Measurements from ENCODE around the gene MVP. TPM values are rescaled to one million over a fixed set of nuclear protein-coding genes. Genes with fewer than 3 reads are reported as not detected.
"Not testable (repeated sequence)": the region's sequence is repeated elsewhere in the genome, so short reads cannot be mapped to it uniquely, and the experiment has no call there.

The MVP gene
- total RNA-seq: 100 to 1,000 TPM; 110 to 123 TPM

DNA sequence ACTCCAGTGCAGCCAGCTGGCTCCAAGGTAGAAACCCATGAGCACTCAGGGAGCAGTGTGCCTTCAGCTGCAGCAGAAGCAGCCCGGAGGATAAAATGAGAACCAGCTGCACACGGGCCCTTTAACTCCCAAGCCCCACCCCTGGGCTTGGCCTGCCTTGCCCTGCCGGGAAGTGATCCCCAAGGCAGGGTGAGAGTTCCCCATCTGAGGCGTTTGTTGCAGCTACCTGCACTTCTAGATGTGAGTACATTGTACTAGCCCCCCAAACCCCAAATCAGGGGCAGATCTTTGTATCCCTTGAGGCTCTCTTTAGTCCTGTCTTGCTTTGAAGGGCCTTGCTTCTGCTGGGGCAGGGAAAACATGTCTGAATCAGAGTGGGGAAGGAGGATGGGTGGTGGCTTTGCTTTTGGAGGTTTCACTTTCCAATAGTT lies at the start of gene MVP:
MVP (plus strand) TSS at position 192 of the 431 bp plus-strand sequence. CDS start 10,088 bp downstream, outside the sequence.
- peaks cover 34% of the 10 kb centered on the region for H3K36me3 Mint-ChIP-seq
- peak within 1 kb of the TSS; percentile 91 for H3K4me3 Mint-ChIP-seq
- H3K9me3 Mint-ChIP-seq (ENCODE audit: low read depth): no peaks in the 10 kb centered on the region
- H3K27me3 Mint-ChIP-seq: no peaks in the 10 kb centered on the region
- DNase-seq: peak; percentile 73
- peak within 1 kb of the TSS; percentile 88 for H3K27ac Mint-ChIP-seq
- no peak for ATAC-seq
- CTCF ChIA-PET: interaction anchor here (1.0 to 16.1 kb wide), 8 partner anchors 10 to 211 kb away, joined by 4 to 192 read pairs (median 10); partner anchors contain the start of genes KIF22, MAZ and TLCD3B
- H3K4me1 Mint-ChIP-seq: peaks cover 62% of the 10 kb centered on the region

DNA sequence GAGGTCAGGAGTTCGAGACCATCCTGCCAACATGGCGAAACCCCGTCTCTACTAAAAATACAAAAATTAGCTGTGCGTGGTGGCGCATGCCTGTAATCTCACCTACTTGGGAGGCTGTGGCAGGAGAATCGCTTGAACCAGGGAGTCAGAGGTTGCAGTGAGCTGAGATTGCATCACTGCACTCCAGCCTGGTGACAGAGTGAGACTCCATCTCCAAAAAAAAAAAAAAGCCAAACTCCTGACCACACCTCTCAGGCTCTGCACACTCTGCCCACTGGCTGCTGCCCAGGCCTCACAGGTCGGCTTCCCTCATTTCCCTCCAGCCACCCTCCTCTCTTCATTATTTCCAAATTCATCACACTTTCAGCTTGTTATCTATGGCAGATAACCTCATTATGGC lies 47.9 kb upstream of the MVP start:
- H3K27ac Mint-ChIP-seq; ATAC-seq; H3K4me1 Mint-ChIP-seq; H3K36me3 Mint-ChIP-seq; H3K27me3 Mint-ChIP-seq; H3K4me3 Mint-ChIP-seq; DNase-seq; H3K9me3 Mint-ChIP-seq (ENCODE audit: low read depth): not testable (repeated sequence)
- CTCF ChIA-PET: interaction anchor here (1.4 kb wide), 1 partner anchor 13 kb away, joined by 3 read pairs; no protein-coding TSS in a partner anchor

DNA sequence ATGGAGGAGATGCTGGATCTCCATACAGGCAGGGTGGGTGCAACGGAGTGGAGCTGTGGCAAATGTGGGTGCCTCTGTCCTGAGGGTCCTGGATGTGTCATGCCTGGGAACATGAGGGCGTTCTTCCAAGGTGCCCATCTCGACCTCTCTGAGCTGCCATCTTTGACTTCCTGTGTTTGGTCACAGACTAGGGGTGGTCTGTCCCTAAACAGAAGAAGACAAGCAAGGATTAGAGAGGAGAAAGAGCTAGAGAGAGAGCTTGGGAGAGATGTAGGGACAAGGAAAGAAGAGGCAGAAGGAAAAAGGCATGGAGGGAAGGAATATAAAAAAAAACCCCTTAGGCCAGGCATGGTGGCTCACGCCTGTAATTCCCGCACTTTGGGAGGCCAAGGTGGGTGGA lies 45.5 kb upstream of the MVP start:
- Mint-ChIP-seq H3K4me3 (no peak overlapping the region), H3K9me3 (ENCODE audit: low read depth) (no peaks in the 10 kb centered on the region), H3K4me1 (peaks cover 2% of the 10 kb centered on the region), H3K27me3 (peaks cover 6% of the 10 kb centered on the region), H3K27ac (no peak overlapping the region), H3K36me3 (no peaks in the 10 kb centered on the region)
- CTCF ChIA-PET: interaction anchor here (0.6 to 2.1 kb wide), 7 partner anchors 10 to 1168 kb away, joined by 3 to 15 read pairs (median 3); partner anchors contain the start of gene KIF22
- ATAC-seq (no peak), DNase-seq (no peak)

DNA sequence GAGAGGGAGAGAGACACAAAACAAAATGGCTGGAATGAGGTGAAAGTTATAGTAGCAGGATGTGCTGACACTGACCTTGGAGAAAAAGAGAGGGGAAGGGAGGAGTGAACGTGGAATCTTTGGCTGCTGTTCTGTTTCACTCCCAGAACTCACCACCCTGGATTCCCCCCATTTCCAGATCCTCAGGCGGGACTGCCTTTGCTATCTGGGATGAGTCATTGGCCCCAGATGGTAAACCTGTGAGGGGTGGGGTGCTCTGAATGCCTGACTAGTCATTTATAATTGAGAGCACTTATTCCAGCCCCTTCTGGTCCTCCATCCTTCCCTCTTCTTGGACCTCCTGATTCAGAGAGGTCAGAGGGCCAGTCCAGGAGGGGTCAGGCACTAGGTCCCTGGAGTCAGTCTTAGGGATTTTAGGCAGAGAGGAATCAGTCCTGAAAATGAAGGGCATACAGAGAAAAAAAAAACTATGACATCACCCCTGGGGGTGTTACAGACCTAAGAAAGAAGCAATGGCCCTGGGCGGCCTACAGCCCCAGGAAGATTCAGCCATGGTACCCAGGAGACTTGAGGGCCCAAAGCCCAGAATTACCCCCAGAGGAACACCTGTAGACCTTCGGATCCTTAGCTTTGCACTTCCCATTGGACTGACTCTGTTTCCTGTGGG lies 44.4 kb upstream of the MVP start:
- Mint-ChIP-seq H3K36me3 (no peaks in the 10 kb centered on the region), H3K4me1 (peaks cover 2% of the 10 kb centered on the region), H3K9me3 (ENCODE audit: low read depth) (no peaks in the 10 kb centered on the region), H3K27ac (no peak overlapping the region), H3K4me3 (no peak overlapping the region), H3K27me3 (peaks cover 9% of the 10 kb centered on the region)
- CTCF ChIA-PET: interaction anchor here (2.3 kb wide), 1 partner anchor 10 kb away, joined by 11 read pairs; no protein-coding TSS in a partner anchor
- DNase-seq (no peak), ATAC-seq (no peak)

DNA sequence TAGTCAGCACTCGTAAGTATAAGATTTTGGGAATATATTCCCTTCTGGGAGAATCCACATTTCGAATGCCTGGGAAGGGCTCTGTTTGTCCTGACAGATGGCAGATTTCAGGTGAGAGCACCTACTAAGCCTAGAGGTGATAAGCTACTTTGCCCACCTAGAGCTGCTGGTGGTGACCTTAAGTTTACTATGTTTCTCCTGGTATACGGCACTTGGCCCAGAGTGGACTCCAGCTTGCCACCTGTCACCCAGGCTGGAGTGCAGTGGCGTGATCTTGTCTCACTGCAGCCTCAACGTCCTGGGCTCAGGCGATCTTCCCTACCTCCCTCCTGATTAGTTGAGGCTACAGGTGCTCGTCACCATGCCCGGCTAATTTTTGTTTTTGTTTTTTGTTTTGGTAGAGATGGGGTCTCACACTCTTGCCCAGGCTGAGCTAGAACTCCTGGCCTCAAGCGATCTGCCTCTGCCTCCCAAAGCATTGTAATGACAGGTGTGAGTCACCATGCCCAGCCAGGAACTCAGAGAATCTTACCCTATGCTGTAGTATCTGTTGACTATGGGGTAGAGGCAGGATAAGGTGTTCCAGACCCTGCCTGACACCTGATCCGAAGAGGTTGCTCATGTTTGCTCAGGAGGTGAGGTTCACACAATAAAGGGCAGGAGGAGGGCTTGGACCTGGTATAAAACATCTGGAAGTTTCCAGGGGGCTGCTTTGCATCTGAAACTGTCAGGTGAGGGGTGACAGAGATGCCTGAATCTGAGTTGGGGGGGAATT lies 42.5 kb upstream of the MVP start, which contains the start of gene ZG16:
ZG16 (plus strand) TSS at position 681 of the 775 bp plus-strand sequence. CDS start 1,011 bp downstream, outside the sequence.
- peaks cover 13% of the 10 kb centered on the region for H3K27me3 Mint-ChIP-seq
- no peaks in the 10 kb centered on the region for H3K36me3 Mint-ChIP-seq
- H3K4me1 Mint-ChIP-seq: peaks cover 2% of the 10 kb centered on the region
- CTCF ChIA-PET: interaction anchor here (0.8 to 2.3 kb wide), 4 partner anchors 8 to 254 kb away, joined by 3 to 11 read pairs (median 4); no protein-coding TSS in a partner anchor
- no peak within 1 kb of the TSS for H3K27ac Mint-ChIP-seq
- H3K4me3 Mint-ChIP-seq: no peak within 1 kb of the TSS
- no peak for DNase-seq
- ATAC-seq: no peak
- H3K9me3 Mint-ChIP-seq (ENCODE audit: low read depth): no peaks in the 10 kb centered on the region

DNA sequence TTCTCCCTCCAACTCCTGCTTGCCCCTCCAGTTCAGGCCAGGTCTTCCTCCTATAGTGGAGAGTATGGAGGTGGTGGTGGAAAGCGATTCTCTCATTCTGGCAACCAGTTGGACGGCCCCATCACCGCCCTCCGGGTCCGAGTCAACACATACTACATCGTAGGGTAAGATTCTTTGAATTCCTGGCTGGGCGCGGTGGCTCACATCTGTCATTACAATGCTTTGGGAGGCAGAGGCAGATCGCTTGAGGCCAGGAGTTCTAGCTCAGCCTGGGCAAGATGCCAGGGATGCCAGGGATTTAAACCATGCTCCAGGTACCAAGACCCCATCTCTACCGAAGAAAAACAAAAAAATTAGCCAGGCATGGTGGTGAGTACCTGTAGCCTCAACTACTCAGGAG lies 40.8 kb upstream of the MVP start:
- H3K9me3 Mint-ChIP-seq (ENCODE audit: low read depth): no peaks in the 10 kb centered on the region
- H3K36me3 Mint-ChIP-seq: no peaks in the 10 kb centered on the region
- ATAC-seq: no peak
- peaks cover 13% of the 10 kb centered on the region for H3K27me3 Mint-ChIP-seq
- no peak overlapping the region for H3K27ac Mint-ChIP-seq
- DNase-seq: no peak
- peaks cover 9% of the 10 kb centered on the region for H3K4me1 Mint-ChIP-seq
- H3K4me3 Mint-ChIP-seq: no peak overlapping the region
- CTCF ChIA-PET: no interaction called here

DNA sequence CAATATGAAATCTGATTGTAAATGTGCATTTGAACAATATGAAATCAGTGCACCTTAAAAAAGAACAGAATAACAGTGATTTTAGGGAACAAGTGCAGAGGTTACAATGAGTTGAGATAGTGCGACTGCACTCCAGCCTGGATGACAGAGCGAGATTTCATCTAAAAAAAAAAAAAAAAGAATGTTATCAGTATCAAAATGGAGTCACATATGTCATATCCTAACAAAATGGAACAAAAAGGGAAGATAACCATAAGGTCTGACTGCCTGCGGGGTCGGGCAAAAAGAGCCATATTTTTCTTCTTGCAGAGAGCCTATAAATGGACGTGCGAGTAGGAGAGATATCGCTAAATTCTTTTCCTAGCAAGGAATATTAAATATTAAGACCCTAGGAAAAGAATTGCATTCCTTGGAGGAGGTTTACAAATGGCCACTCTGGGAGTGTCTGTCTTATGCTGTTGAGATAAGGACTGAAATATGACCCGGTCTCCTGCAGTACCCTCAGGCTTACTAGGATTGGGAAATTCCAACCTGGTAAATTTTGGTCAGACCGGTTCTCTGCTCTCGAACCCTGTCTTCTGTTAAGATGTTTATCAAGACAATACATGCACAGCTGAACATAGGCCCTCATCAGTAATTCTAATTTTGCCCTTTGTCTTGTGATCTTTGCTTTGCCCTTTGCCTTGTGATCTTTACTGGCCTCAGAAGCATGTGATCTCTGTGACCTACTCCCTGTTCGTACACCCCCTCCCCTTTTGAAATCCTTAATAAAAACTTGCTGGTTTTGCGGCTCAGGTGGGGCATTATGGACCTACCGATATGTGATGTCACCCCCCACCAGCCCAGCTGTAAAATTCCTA lies 36.9 kb upstream of the MVP start:
- ATAC-seq; H3K27ac Mint-ChIP-seq; DNase-seq; H3K4me3 Mint-ChIP-seq; H3K9me3 Mint-ChIP-seq (ENCODE audit: low read depth); H3K36me3 Mint-ChIP-seq: not testable (repeated sequence)
- Mint-ChIP-seq H3K4me1 (peaks cover 20% of the 10 kb centered on the region), H3K27me3 (peaks cover 13% of the 10 kb centered on the region)
- CTCF ChIA-PET: interaction anchor here (1.2 to 10.5 kb wide), 5 partner anchors 9 to 82 kb away, joined by 3 to 104 read pairs (median 15); no protein-coding TSS in a partner anchor

DNA sequence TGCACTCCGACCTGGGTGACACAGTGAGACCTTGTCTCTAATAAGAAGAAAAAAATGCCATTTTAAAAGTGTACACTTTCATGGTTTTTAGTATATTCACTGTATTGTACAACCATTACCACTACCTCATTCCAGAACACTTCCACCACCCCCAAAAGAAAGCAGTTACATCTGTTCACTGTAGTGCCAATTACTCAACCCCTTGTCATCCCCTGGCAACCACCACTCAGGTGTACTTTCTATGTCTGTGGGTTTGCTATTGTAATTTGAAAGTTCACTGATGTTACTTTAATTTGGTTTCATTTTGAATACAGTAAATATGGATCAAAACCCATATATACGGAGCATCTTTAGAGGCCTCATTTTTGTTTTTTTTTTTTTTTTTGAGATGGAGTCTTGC lies 36.1 kb upstream of the MVP start:
- H3K9me3 Mint-ChIP-seq (ENCODE audit: low read depth): no peaks in the 10 kb centered on the region
- DNase-seq (no peak), ATAC-seq (peak; percentile 31)
- CTCF ChIA-PET: interaction anchor here (0.8 to 10.5 kb wide), 22 partner anchors 7 to 105 kb away, joined by 3 to 104 read pairs (median 8); partner anchors contain the start of genes MVP, PAGR1, QPRT and ZG16
- peak overlapping the region; percentile 21 for H3K27ac Mint-ChIP-seq
- H3K4me1 Mint-ChIP-seq: peaks cover 22% of the 10 kb centered on the region
- H3K36me3 Mint-ChIP-seq: no peaks in the 10 kb centered on the region
- H3K27me3 Mint-ChIP-seq: peaks cover 10% of the 10 kb centered on the region
- H3K4me3 Mint-ChIP-seq: no peak overlapping the region

DNA sequence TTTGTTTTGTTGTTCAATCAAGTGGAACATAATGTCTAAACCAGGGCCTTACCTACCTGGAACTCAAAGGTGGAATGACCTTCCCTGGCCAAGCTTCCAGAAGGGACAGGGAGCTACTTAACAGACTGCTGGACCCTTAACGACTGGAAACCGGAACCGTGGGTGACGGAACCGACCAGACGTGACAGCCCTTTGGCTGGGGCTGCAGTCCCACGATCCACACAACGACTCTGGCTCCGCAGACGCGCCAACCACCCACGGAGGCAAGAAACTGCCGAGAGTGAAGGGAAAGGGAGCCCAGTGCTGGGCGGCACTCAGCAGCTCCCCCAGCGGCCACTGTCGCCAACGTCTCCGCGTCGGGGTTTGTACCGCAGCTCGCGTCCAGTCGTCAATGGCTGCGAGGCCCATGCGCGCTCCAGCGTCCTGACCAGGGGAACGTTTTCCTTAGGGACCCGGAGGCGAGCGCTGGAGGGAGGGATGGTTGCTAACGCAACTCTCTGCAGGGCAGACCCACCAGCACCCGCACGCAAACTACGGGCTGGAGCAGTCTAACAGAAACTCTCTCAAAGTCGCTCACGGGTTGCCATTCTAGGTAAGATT lies 35.3 kb upstream of the MVP start:
- ATAC-seq: peak; percentile 94
- peaks cover 26% of the 10 kb centered on the region for H3K4me1 Mint-ChIP-seq
- peak overlapping the region; percentile 73 for H3K27ac Mint-ChIP-seq
- CTCF ChIA-PET: interaction anchor here (0.6 to 10.5 kb wide), 34 partner anchors 8 to 270 kb away, joined by 3 to 104 read pairs (median 4); partner anchors contain the start of genes C16orf54, CDIPT, HIRIP3 and INO80E
- no peaks in the 10 kb centered on the region for H3K36me3 Mint-ChIP-seq
- H3K9me3 Mint-ChIP-seq (ENCODE audit: low read depth): no peaks in the 10 kb centered on the region
- peak overlapping the region; percentile 55 for H3K4me3 Mint-ChIP-seq
- peak; percentile 84 for DNase-seq
- H3K27me3 Mint-ChIP-seq: peaks cover 7% of the 10 kb centered on the region

DNA sequence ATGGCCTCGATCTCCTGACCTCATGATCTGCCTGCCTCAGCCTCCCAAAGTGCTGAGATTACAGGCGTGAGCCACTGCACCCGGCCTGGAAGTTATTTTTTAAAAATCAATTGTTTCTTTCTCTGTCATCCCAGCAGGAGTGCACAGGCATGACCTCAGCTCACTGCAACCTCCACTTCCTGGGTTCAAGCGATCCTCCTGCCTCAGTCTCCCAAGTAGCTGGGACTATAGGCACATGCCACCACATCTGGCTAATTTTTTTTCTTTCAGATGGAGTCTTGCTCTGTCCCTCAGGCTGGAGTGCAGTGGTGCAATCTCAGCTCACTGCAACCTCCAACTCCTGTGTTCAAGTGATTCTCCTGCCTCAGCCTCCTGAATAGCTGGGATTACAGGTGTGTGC lies 33.1 kb upstream of the MVP start:
- CTCF ChIA-PET: interaction anchor here (2.7 to 10.5 kb wide), 3 partner anchors 32 to 86 kb away, joined by 10 to 104 read pairs (median 24); partner anchors contain the start of gene C16orf54
- H3K27ac Mint-ChIP-seq; H3K9me3 Mint-ChIP-seq (ENCODE audit: low read depth); H3K4me3 Mint-ChIP-seq; DNase-seq; H3K27me3 Mint-ChIP-seq; H3K36me3 Mint-ChIP-seq; ATAC-seq: not testable (repeated sequence)
- peaks cover 35% of the 10 kb centered on the region for H3K4me1 Mint-ChIP-seq

DNA sequence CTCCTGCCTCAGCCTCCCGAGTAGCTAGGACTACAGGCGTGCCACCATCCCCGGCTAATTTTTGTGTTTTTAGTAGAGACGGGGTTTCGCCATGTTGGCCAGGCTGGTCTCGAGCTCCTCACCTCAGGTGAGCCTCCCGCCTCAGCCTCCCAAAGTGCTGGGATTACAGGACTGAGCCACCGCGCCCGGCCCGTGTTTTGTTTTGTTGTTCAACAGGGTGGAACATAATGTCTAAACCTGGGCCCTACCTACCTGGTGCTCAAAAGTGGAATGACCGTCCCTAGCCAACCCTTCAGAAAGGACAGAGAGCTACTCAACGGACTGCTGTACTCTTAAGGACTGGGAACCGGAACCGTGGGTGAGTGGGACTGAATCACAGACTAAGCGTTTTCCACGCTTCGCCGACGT lies 30.5 kb upstream of the MVP start:
- H3K27ac Mint-ChIP-seq: peak overlapping the region; percentile 96
- H3K9me3 Mint-ChIP-seq (ENCODE audit: low read depth): no peaks in the 10 kb centered on the region
- no peaks in the 10 kb centered on the region for H3K27me3 Mint-ChIP-seq
- peaks cover 46% of the 10 kb centered on the region for H3K4me1 Mint-ChIP-seq
- peaks cover 24% of the 10 kb centered on the region for H3K36me3 Mint-ChIP-seq
- peak overlapping the region; percentile 96 for H3K4me3 Mint-ChIP-seq
- ATAC-seq (no peak), DNase-seq (no peak)
- CTCF ChIA-PET: interaction anchor here (0.6 to 10.5 kb wide), 27 partner anchors 9 to 110 kb away, joined by 3 to 104 read pairs (median 5); partner anchors contain the start of genes C16orf54, MAZ, MVP and PAGR1

Measured in activated CD8-positive, alpha-beta memory T cell treated with anti-CD3 and anti-CD28 coated beads, Interleukin-2, amount 10 ng/mL, durations not matched to agents 7 days and 5 days (primary cell).